ENCODE measurements around the gene GM2A. TPM values are rescaled to one million over a fixed set of nuclear protein-coding genes. Genes with fewer than 3 reads are reported as not detected.

The GM2A gene
- total and polyA plus RNA-seq, 9 of the 15 experiments (the other 6 are each of a cell fraction or from before 2014, with no cell fraction given), result 5.8 to 36.0 (median 10.0) TPM

- no peak for TF ChIP-seq PKNOX1 (IDR thresholded peaks at IDR 0.05)
- TF ChIP-seq ZBTB12 (CRISPR knock-in tag; IDR thresholded peaks at IDR 0.05), result no peak
- no peak for TF ChIP-seq PHB (CRISPR knock-in tag; IDR thresholded peaks at IDR 0.05)
- no peak for TF ChIP-seq KHSRP (IDR thresholded peaks at IDR 0.05)
- TF ChIP-seq ZC3H4 (CRISPR knock-in tag; IDR thresholded peaks at IDR 0.05; ENCODE audit: borderline replicate concordance), result no peak
- TF ChIP-seq CBX1 (IDR thresholded peaks at IDR 0.05; ENCODE audit: low read depth), result peak; percentile 86
- 0 out of 2 replicates have a peak, but pooled peaks have one; percentile 36 for TF ChIP-seq ZBTB49 (CRISPR knock-in tag; IDR thresholded peaks at IDR 0.05; ENCODE audit: borderline replicate concordance)
- TF ChIP-seq CEBPG (CRISPR knock-in tag; IDR thresholded peaks at IDR 0.05), result no peak
- TF ChIP-seq CEBPG (tag; conservative IDR thresholded peaks at IDR 0.05 in 1 of 2, IDR thresholded peaks at IDR 0.05 in 1 of 2), result no peak
- TF ChIP-seq PTRF (tag; IDR thresholded peaks at IDR 0.05), result no peak
- TF ChIP-seq POLR3G (IDR thresholded peaks at IDR 0.05; ENCODE audit: extremely low read depth, insufficient read length, insufficient replicate concordance), result no peak
- TF ChIP-seq HEY1 (CRISPR knock-in tag; IDR thresholded peaks at IDR 0.05; ENCODE audit: borderline replicate concordance), result no peak
- TF ChIP-seq PML (IDR thresholded peaks at IDR 0.05; ENCODE audit: low read length), result no peak
- no peak for TF ChIP-seq GATA2 (CRISPR knock-in tag; IDR thresholded peaks at IDR 0.05)
- TF ChIP-seq MEIS2 (IDR thresholded peaks at IDR 0.05; ENCODE audit: partially characterized antibody), result no peak
- no peak for TF ChIP-seq XRCC3 (IDR thresholded peaks at IDR 0.05)
- TF ChIP-seq NFE2L1 (tag; IDR thresholded peaks at IDR 0.05; ENCODE audit: borderline replicate concordance, low read depth), result no peak
- peak in 1 of 2 experiments; percentile 30; a peak in 1 of 4 replicates for TF ChIP-seq MAZ (CRISPR knock-in tag; conservative IDR thresholded peaks at IDR 0.05 in 1 of 2, IDR thresholded peaks at IDR 0.05 in 1 of 2)
- no peak for TF ChIP-seq MLX (CRISPR knock-in tag; conservative IDR thresholded peaks at IDR 0.05)
- TF ChIP-seq SUPT5H (IDR thresholded peaks at IDR 0.05), result peak; percentile 44; the same call in 1 of the 2 replicates
Measured at GRCh38 chr5:151223447-151224264, 29.3 kb upstream of the GM2A start, which contains the start of gene CCDC69 (continued).
